NCI-H345 treated with DMSO at 0.1 percent for 48 hours (cell line): ENCODE results near the gene RPS15.

Experiments
- DNase-seq: peaks from one replicate; lab custom pipeline; 2025; ENCODE audit not compliant: unreplicated experiment; lab: John Stamatoyannopoulos, UW

Gene RPS15

GRCh38 chr19:1401889-1402217 lies 36.3 kb upstream of the RPS15 start:
- no peak for DNase-seq

DNA sequence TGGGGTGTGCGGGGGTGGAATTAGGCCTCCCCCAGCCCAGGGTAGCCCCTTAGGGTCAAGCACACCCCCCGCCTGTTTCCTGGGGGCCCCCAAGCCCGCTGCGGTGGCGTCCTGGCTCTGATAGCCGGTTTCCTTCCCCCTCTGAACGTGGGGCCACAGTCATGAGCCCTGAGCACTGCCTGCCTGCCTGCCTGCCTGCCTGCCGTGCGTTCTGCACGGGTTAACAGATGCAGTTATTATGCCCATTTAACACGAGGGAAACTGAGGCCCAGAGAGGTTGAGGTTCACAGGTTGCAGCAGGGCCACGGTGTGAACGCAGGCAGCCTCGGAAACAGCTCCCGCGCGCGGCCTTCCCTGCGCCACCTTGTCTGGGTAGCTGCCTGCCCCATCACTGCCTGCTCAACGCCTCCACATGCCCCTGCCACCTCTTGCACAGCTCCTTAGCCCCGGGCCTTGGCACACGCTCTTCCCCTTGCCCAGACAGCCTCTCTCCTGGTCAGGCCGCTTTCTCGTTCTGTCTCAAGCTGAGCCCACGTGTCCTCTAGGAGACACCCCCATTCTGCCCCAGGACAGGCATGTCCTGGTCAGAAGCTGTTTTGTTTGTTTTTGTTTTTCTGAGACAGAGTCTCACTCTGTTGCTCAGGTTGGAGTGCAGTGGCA lies 35.7 kb upstream of the RPS15 start:
- DNase-seq = no peak

- DNase-seq = peak; percentile 94
Observed at GRCh38 chr19:1406774-1407527, 31.2 kb upstream of the RPS15 start.

DNA sequence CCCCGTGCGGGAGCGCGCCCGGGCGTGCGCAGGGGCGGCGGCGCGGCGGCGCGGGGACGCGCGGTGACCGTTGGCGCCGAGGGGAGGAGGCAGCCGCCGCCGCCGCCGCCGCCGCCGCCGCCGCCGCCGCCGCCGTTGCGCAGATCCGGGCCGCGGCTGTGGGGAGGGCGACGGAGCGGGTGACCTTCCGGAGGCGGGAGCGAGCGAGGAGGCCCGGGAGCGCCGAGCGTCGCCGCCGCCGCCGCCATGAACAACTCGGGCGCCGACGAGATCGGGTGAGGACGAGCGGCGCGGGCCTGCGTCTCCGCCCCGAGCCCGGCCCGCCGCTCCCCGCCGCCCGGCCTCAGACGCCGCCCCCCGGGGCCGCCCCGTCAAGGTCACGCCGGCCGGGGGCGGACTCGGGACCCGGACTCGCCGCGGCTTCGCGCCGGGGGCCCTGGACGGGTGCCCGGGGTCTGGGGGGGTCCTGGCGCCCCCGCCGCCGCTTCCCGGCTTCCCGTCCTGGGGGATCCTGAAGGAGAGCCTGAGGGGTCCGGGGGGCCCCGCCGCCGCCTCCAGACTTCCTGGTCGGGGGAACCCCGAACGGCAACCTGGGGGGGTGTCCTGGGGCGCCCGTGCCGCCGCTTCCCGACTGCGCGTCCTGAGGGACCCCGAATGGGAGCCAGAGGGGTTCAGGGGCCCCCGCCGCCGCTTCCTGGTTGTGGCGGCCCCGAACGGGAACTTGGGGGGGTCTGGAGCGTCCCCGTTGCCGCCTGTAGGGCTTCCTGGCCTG lies 30.5 kb upstream of the RPS15 start, which contains the start of gene DAZAP1:
Gene DAZAP1 (plus strand): TSS at position 59 of the 772 bp plus-strand sequence. CDS start 188 bp downstream, at position 247.
- no peak for DNase-seq

- DNase-seq = no peak
Observed at GRCh38 chr19:1408300-1409203, 29.6 kb upstream of the RPS15 start.

GRCh38 chr19:1409204-1410005 lies 28.8 kb upstream of the RPS15 start:
- DNase-seq = no peak

DNA sequence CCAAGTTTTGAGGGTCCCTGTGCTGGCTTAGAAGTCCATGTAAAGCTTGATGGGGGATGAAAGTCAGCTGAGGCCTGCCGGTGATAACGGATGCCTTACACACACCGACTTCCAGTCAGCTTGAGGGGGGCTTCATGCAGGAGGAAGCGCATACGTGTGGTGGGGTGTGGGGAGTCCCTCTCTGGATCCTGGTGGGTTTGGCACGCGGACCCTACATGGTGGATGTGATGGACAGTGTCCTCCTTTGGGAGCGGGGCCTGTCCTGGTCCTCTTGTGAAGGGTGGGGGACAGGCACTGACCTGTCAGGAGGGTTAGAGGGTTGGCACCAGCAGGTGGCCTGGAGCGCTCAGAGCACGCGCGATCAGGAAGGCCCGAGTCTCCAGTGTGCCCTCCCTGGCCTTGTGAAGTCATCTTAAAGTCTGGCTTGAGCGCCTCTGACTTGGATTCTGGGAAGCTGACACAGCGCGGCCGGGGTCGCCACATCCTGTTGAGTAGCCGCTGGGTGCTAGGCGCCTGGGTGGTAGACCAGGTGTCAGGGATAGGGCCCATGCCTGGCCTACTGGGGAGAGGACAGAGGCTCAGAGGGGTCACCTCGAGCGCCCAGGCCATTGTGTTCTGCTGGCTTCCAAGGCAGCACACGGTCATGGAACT lies 27.9 kb upstream of the RPS15 start:
- DNase-seq = no peak

DNA sequence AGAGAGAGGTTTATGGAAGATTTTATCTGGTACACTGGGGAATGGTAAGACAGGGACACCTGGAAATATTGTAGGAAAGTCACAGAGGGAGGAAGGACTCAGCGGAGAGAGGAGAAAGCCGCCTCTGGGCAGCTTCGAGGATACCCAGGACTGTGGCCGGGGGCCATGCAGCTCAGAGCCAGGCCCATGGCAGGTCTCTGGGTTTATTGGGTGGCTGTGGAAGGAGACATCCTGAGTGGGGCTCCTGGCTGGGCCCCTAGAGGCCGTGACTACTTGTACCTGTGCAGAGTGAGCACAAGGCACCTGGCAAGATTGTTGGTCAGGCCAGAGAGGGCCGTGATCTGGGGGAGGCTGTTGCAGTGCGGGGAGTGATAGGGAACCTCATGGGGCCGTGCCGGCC lies 27.4 kb upstream of the RPS15 start:
- no peak for DNase-seq

GRCh38 chr19:1411255-1412191 lies 26.7 kb upstream of the RPS15 start:
- DNase-seq = no peak

DNA sequence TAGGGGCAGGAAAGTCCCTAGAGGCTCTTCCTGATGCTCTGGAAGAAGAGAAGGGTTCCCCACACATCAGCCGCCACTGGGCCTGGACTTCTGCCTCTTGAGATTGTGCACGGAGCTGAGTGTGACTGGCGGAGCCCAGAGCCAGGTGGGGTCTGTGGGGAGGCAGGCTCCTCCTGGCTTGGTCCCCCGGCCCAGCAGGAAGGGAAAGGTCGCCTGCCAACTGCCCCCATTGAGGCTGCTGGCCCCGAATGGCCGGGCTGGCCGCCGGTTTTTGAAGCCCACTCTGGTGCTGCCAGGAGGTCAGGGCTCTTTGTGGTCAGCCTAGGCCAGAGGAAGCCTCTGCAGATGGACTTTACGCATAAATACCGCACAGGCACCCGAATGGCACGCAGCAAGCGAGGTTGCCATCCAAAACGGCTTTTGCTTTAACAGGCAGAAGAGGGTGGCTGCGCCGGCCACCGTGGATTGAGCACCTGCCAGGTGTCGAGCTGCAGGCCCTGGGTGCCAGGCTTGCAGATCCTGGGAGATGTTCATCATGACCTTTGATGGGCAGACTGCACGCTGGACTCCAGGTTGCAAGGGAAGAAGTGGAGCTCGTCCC lies 25.8 kb upstream of the RPS15 start:
- DNase-seq = no peak

GRCh38 chr19:1412995-1413800 lies 25.0 kb upstream of the RPS15 start:
- no peak for DNase-seq

GRCh38 chr19:1416014-1416841 lies 22.0 kb upstream of the RPS15 start:
- no peak for DNase-seq

DNA sequence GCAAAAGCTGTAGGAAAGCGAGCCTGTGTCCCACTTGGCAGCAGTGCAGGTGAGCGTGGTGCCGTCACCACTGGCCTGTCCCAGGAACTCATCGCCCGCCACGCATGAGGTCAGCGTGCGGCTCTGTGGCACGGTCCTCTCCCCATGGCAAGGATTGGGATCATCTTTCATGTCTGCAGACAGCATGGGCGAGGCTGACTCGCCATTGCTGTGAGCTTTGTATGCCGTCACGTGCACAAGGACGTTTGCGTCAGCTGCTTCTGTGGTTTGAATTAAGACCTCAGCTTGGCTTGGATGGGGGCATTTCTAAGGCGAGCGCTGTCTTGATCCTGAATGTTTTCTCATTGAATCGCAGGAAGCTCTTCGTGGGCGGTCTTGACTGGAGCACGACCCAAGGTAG lies 21.1 kb upstream of the RPS15 start:
- DNase-seq = no peak

- no peak for DNase-seq
Observed at GRCh38 chr19:1417681-1418495, 20.3 kb upstream of the RPS15 start.

- no peak for DNase-seq
Observed at GRCh38 chr19:1418496-1418775, 19.8 kb upstream of the RPS15 start.
